BE2C (cell line): ENCODE measurements around the gene RPP14.

Source experiments
- DNase-seq: peaks from one replicate; pipeline ENCODE4 v3.0.0-alpha.2; 2020
- H3K27me3 ChIP-seq: fragments of 250-450 bp; sonication (Bioruptor Pico); 2 replicates; pipeline ENCODE4 v1.5.1; 2020; ENCODE audit warnings: mild to moderate bottlenecking
- H3K36me3 ChIP-seq: fragments of 250-450 bp; sonication (Bioruptor Pico); 2 replicates; pipeline ENCODE4 v1.5.1; 2020; ENCODE audit warnings: mild to moderate bottlenecking
- H3K4me1 ChIP-seq: fragments of 250-450 bp; sonication (Bioruptor Pico); 2 replicates; pipeline ENCODE4 v1.5.1; 2020
- H3K4me3 ChIP-seq: 2 replicates; pipeline ENCODE4 v1.5.1; 2011; ENCODE audit warnings: low read depth, low read length
- H3K9me3 ChIP-seq: fragments of 250-450 bp; sonication (Bioruptor Pico); 2 replicates; pipeline ENCODE4 v1.5.1; 2020
- CTCF ChIP-seq: IDR thresholded peaks from 2 replicates; pipeline ENCODE4 v1.5.1; 2012; ENCODE audit warnings: mild to moderate bottlenecking, low read depth, low read length

The RPP14 gene

GRCh38 chr3:58358808-58359207 lies 52.8 kb downstream of the RPP14 start:
- no peak for TF ChIP-seq CTCF
- no peaks in the 10 kb centered on the region for H3K4me1 ChIP-seq
- H3K27me3 ChIP-seq: no peaks in the 10 kb centered on the region
- no peaks in the 10 kb centered on the region for H3K36me3 ChIP-seq
- no peak overlapping the region for H3K4me3 ChIP-seq
- no peaks in the 10 kb centered on the region for H3K9me3 ChIP-seq
- DNase-seq: no peak

GRCh38 chr3:58359621-58360020 lies 53.6 kb downstream of the RPP14 start:
- DNase-seq: no peak
- H3K36me3 ChIP-seq: no peaks in the 10 kb centered on the region
- H3K9me3 ChIP-seq: no peaks in the 10 kb centered on the region
- H3K4me1 ChIP-seq: no peaks in the 10 kb centered on the region
- H3K27me3 ChIP-seq: no peaks in the 10 kb centered on the region
- no peak for TF ChIP-seq CTCF
- no peak overlapping the region for H3K4me3 ChIP-seq

GRCh38 chr3:58361866-58362265 lies 55.8 kb downstream of the RPP14 start:
- no peak for TF ChIP-seq CTCF
- DNase-seq: no peak
- Histone ChIP-seq H3K27me3 (no peaks in the 10 kb centered on the region), H3K4me3 (no peak overlapping the region), H3K36me3 (no peaks in the 10 kb centered on the region), H3K9me3 (no peaks in the 10 kb centered on the region), H3K4me1 (no peaks in the 10 kb centered on the region)

GRCh38 chr3:58366699-58367098 lies 60.7 kb downstream of the RPP14 start:
- Histone ChIP-seq H3K4me3 (no peak overlapping the region), H3K27me3 (no peaks in the 10 kb centered on the region), H3K9me3 (no peaks in the 10 kb centered on the region), H3K4me1 (no peaks in the 10 kb centered on the region), H3K36me3 (no peaks in the 10 kb centered on the region)
- no peak for DNase-seq
- TF ChIP-seq CTCF: no peak

GRCh38 chr3:58369038-58369437 lies 63.0 kb downstream of the RPP14 start:
- DNase-seq: no peak
- TF ChIP-seq CTCF: no peak
- no peaks in the 10 kb centered on the region for H3K27me3 ChIP-seq
- H3K36me3 ChIP-seq: no peaks in the 10 kb centered on the region
- no peak overlapping the region for H3K4me3 ChIP-seq
- no peaks in the 10 kb centered on the region for H3K9me3 ChIP-seq
- no peaks in the 10 kb centered on the region for H3K4me1 ChIP-seq
